Muscle of leg (tissue), 11 donors: ENCODE measurements around the gene DNMBP. TPM values are rescaled to one million over a fixed set of nuclear protein-coding genes. Genes with fewer than 3 reads are reported as not detected.
"Not testable (repeated sequence)": the region's sequence is repeated elsewhere in the genome, so short reads cannot be mapped to it uniquely, and the experiment has no call there.

Experiments
- DNase-seq: peaks from one replicate; pipeline ENCODE4 v3.0.0; 2013
- H3K27ac ChIP-seq: one replicate; pipeline ENCODE4 v1.5.1; 2013; ENCODE audit warnings: mild to moderate bottlenecking, low read length, control low read depth
- H3K27me3 ChIP-seq: one replicate; pipeline ENCODE4 v1.6.1; 2013; ENCODE audit warnings: low read length; ENCODE audit not compliant: control insufficient read depth, insufficient read depth
- H3K36me3 ChIP-seq: one replicate; pipeline ENCODE4 v1.6.1; 2013; ENCODE audit warnings: low read length; ENCODE audit not compliant: control insufficient read depth, insufficient read depth
- H3K4me1 ChIP-seq: one replicate; pipeline ENCODE4 v1.6.1; 2013; ENCODE audit warnings: low read length; ENCODE audit not compliant: control insufficient read depth, insufficient read depth
- H3K4me3 ChIP-seq: one replicate; pipeline ENCODE4 v1.5.1; 2013; ENCODE audit warnings: low read length, control low read depth
- H3K9me3 ChIP-seq: replicated peaks from 2 replicates; pipeline ENCODE4 v1.6.1; 2013; ENCODE audit warnings: low read depth, low read length; ENCODE audit not compliant: control insufficient read depth
- WGBS: methylation state at CpG from one replicate; pipeline ENCODE4 v1.1.5; 2013; ENCODE audit warnings: missing lambda C conversion rate; ENCODE audit not compliant: insufficient coverage; 5-methylcytosine and 5-hydroxymethylcytosine counted together
- polyA plus RNA-seq, 8 donors: library from polyadenylated mRNA; unstranded; fragments of 120-200 nt; gene quantifications; one replicate each; pipeline versions ENCODE4 v1.2.1 to v1.2.3, GENCODE V29; 2013; ENCODE audit warnings: inconsistent platforms in 1 of 8, low replicate concordance in 1 of 8; ENCODE audit not compliant: insufficient read length in 8 of 8, insufficient read depth in 1 of 8
- total RNA-seq: library from RNA; stranded (reverse); fragments of 120-200 nt; gene quantifications from one replicate; pipeline ENCODE4 v1.2.4, GENCODE V29; 2013

Gene DNMBP
- total and polyA plus RNA-seq, 9 donors = 11.8 to 19.5 (median 17.5) TPM

GRCh38 chr10:100020886-100021253 is 11.1 kb upstream of the DNMBP start:
- Histone ChIP-seq H3K4me3 (no peak overlapping the region), H3K9me3 (no peaks in the 10 kb centered on the region), H3K27ac (no peak overlapping the region), H3K4me1 (peaks cover 27% of the 10 kb centered on the region), H3K36me3 (no peaks in the 10 kb centered on the region), H3K27me3 (no peaks in the 10 kb centered on the region)
- DNase-seq = no peak
- WGBS = 47% methylated on average over 10 of the region's 11 CpGs

- Histone ChIP-seq H3K27ac (no peak overlapping the region), H3K4me3 (no peak overlapping the region), H3K4me1 (peaks cover 23% of the 10 kb centered on the region), H3K9me3 (no peaks in the 10 kb centered on the region), H3K27me3 (no peaks in the 10 kb centered on the region), H3K36me3 (no peaks in the 10 kb centered on the region)
- DNase-seq = no peak
- 43% methylated on average over 2 of the region's 5 CpGs for WGBS
Observed at GRCh38 chr10:100020142-100020885, 10.6 kb upstream of the DNMBP start.

GRCh38 chr10:100019787-100020141 is 10.0 kb upstream of the DNMBP start:
- H3K9me3 ChIP-seq = no peaks in the 10 kb centered on the region
- no peak for DNase-seq
- no peaks in the 10 kb centered on the region for H3K27me3 ChIP-seq
- 24% methylated on average over 2 of the region's 3 CpGs for WGBS
- no peak overlapping the region for H3K4me3 ChIP-seq
- no peak overlapping the region for H3K27ac ChIP-seq
- no peaks in the 10 kb centered on the region for H3K36me3 ChIP-seq
- H3K4me1 ChIP-seq = peaks cover 19% of the 10 kb centered on the region

- Histone ChIP-seq H3K9me3 (no peaks in the 10 kb centered on the region), H3K4me1 (peaks cover 4% of the 10 kb centered on the region), H3K27ac (no peak overlapping the region), H3K36me3 (no peaks in the 10 kb centered on the region), H3K27me3 (no peaks in the 10 kb centered on the region), H3K4me3 (no peak overlapping the region)
- no peak for DNase-seq
- 44% methylated on average over 3 of the region's 5 CpGs for WGBS
Observed at GRCh38 chr10:100014071-100014762, 4.5 kb upstream of the DNMBP start.

- H3K27ac ChIP-seq = no peak overlapping the region
- peaks cover 5% of the 10 kb centered on the region for H3K4me1 ChIP-seq
- H3K27me3 ChIP-seq = no peaks in the 10 kb centered on the region
- no peak for DNase-seq
- H3K9me3 ChIP-seq = no peaks in the 10 kb centered on the region
- no peak overlapping the region for H3K4me3 ChIP-seq
- no CpG with 5 or more reads among the region's 1 CpG for WGBS
- no peaks in the 10 kb centered on the region for H3K36me3 ChIP-seq
Observed at GRCh38 chr10:100013621-100014020, 3.9 kb upstream of the DNMBP start.

- WGBS = 93% methylated on average over 15 of the region's 20 CpGs
- peaks cover 11% of the 10 kb centered on the region for H3K4me1 ChIP-seq
- not testable (repeated sequence) for H3K4me3 ChIP-seq, H3K27me3 ChIP-seq, H3K9me3 ChIP-seq, H3K36me3 ChIP-seq, H3K27ac ChIP-seq, DNase-seq
Observed at GRCh38 chr10:100011906-100012305, 2.2 kb upstream of the DNMBP start.

GRCh38 chr10:100009283-100009792 is 409 bp downstream of the DNMBP start:
- DNase-seq = peak; percentile 82
- Histone ChIP-seq H3K4me1 (peaks cover 18% of the 10 kb centered on the region), H3K9me3 (no peaks in the 10 kb centered on the region), H3K27ac (peak overlapping the region; percentile 88), H3K27me3 (no peaks in the 10 kb centered on the region), H3K36me3 (no peaks in the 10 kb centered on the region), H3K4me3 (peak overlapping the region; percentile 80)
- WGBS = 0% methylated on average over 45 of the region's 45 CpGs

- peaks cover 18% of the 10 kb centered on the region for H3K4me1 ChIP-seq
- DNase-seq = peak; percentile 36
Observed at GRCh38 chr10:100008708-100009282, 952 bp downstream of the DNMBP start.

GRCh38 chr10:100008142-100008522 is 1.6 kb downstream of the DNMBP start:
- 60% methylated on average over 2 of the region's 6 CpGs for WGBS
- peak overlapping the region; percentile 88 for H3K27ac ChIP-seq

More at GRCh38 chr10:100008708-100009282, 952 bp downstream of the DNMBP start:
- Histone ChIP-seq H3K36me3 (no peaks in the 10 kb centered on the region), H3K27ac (peak overlapping the region; percentile 88), H3K4me3 (peak overlapping the region; percentile 80), H3K27me3 (no peaks in the 10 kb centered on the region), H3K9me3 (no peaks in the 10 kb centered on the region)
- 0% methylated on average over 2 of the region's 9 CpGs for WGBS

More at GRCh38 chr10:100008142-100008522, 1.6 kb downstream of the DNMBP start:
- Histone ChIP-seq H3K36me3 (no peaks in the 10 kb centered on the region), H3K4me3 (peak overlapping the region; percentile 80), H3K9me3 (no peaks in the 10 kb centered on the region), H3K27me3 (no peaks in the 10 kb centered on the region), H3K4me1 (peaks cover 18% of the 10 kb centered on the region)
- peak; percentile 42 for DNase-seq
